Liver (tissue), 3 donors: ENCODE measurements around the gene HSD17B13.

ENCODE experiments used
- JUND ChIP-seq, 2 donors: IDR thresholded peaks; 2 replicates each; pipeline ENCODE4 v1.6.1; 2016; ENCODE audit warnings: antibody characterized with exemption in 2 of 2
- MAX ChIP-seq: IDR thresholded peaks from 2 replicates; pipeline ENCODE4 v1.6.1; 2016; ENCODE audit warnings: antibody characterized with exemption
- NR2F2 ChIP-seq: IDR thresholded peaks from 2 replicates; pipeline ENCODE4 v1.6.1; 2016; ENCODE audit warnings: antibody characterized with exemption
- REST ChIP-seq: IDR thresholded peaks from 2 replicates; pipeline ENCODE4 v1.6.1; 2016; ENCODE audit warnings: antibody characterized with exemption, mild to moderate bottlenecking
- YY1 ChIP-seq: IDR thresholded peaks from 2 replicates; pipeline ENCODE4 v1.6.1; 2016; ENCODE audit warnings: antibody characterized with exemption, mild to moderate bottlenecking
- TF ChIP-seq, protein P1 (sequence below): fragments of 150-350 bp; IDR thresholded peaks from 2 replicates; pipeline ENCODE4 v1.5.1; 2017; ENCODE audit warnings: improper control_type of control experiment, low read depth, low read length; ENCODE audit not compliant: missing input control
- donor health status: healthy.
- donor health status: healthy.

DNA sequence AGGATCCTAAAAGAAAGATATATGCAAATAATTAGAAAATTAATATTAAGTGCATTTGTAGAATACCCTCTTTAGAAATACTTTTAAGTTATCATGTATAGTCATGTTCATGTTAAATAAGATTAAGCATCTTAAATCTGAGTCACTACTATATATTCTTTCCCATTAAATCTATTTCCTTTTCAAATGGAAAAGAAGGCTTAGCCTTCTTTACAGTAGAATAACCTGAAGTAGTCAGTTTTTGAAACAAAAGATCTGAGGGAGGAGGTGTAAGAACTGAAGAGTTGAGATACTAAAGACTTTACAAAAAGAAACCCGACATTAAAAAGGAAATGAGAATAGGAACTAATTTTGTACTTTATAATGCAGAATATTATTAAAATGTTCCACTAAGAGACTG lies 14.7 kb upstream of the HSD17B13 start:
- TF ChIP-seq, protein P1, sequence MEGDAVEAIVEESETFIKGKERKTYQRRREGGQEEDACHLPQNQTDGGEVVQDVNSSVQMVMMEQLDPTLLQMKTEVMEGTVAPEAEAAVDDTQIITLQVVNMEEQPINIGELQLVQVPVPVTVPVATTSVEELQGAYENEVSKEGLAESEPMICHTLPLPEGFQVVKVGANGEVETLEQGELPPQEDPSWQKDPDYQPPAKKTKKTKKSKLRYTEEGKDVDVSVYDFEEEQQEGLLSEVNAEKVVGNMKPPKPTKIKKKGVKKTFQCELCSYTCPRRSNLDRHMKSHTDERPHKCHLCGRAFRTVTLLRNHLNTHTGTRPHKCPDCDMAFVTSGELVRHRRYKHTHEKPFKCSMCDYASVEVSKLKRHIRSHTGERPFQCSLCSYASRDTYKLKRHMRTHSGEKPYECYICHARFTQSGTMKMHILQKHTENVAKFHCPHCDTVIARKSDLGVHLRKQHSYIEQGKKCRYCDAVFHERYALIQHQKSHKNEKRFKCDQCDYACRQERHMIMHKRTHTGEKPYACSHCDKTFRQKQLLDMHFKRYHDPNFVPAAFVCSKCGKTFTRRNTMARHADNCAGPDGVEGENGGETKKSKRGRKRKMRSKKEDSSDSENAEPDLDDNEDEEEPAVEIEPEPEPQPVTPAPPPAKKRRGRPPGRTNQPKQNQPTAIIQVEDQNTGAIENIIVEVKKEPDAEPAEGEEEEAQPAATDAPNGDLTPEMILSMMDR = no peak
- TF ChIP-seq REST (no peak), NR2F2 (no peak), YY1 (no peak), MAX (no peak), JUND (IDR thresholded peaks at IDR 0.05) (no peak)
